ENCODE measurements around the gene MYH14.

MYH14 gene

GRCh38 chr19:50242581-50242980, 39.2 kb downstream of the MYH14 start:
- DNase-seq (ENCODE audit: extremely low read depth, insufficient read length) = peak; percentile 37
- H3K36me3 ChIP-seq (ENCODE audit: control insufficient read depth, insufficient read depth, low read length) = no peaks in the 10 kb centered on the region
- H3K4me3 ChIP-seq (replicated peaks; ENCODE audit: low read depth, low read length) = no peak overlapping the region
- TF ChIP-seq, protein P1, sequence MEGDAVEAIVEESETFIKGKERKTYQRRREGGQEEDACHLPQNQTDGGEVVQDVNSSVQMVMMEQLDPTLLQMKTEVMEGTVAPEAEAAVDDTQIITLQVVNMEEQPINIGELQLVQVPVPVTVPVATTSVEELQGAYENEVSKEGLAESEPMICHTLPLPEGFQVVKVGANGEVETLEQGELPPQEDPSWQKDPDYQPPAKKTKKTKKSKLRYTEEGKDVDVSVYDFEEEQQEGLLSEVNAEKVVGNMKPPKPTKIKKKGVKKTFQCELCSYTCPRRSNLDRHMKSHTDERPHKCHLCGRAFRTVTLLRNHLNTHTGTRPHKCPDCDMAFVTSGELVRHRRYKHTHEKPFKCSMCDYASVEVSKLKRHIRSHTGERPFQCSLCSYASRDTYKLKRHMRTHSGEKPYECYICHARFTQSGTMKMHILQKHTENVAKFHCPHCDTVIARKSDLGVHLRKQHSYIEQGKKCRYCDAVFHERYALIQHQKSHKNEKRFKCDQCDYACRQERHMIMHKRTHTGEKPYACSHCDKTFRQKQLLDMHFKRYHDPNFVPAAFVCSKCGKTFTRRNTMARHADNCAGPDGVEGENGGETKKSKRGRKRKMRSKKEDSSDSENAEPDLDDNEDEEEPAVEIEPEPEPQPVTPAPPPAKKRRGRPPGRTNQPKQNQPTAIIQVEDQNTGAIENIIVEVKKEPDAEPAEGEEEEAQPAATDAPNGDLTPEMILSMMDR (IDR thresholded peaks at IDR 0.05; ENCODE audit: insufficient read depth, low read length, poor library complexity, severe bottlenecking) = no peak
- no peaks in the 10 kb centered on the region for H3K27me3 ChIP-seq (replicated peaks; ENCODE audit: control insufficient read depth, insufficient read depth, low read length)

- TF ChIP-seq, protein P1 (IDR thresholded peaks at IDR 0.05; ENCODE audit: insufficient read depth, low read length, poor library complexity, severe bottlenecking) = no peak
- H3K4me3 ChIP-seq (replicated peaks; ENCODE audit: low read depth, low read length) = no peak overlapping the region
- H3K27me3 ChIP-seq (replicated peaks; ENCODE audit: control insufficient read depth, insufficient read depth, low read length) = no peaks in the 10 kb centered on the region; the same call in 1 of the 2 replicates
- DNase-seq (ENCODE audit: extremely low read depth, insufficient read length) = no peak
- no peaks in the 10 kb centered on the region for H3K36me3 ChIP-seq (ENCODE audit: control insufficient read depth, insufficient read depth, low read length)
These were observed 41.3 kb downstream of the MYH14 start for GRCh38 chr19:50244695-50245094.

DNA sequence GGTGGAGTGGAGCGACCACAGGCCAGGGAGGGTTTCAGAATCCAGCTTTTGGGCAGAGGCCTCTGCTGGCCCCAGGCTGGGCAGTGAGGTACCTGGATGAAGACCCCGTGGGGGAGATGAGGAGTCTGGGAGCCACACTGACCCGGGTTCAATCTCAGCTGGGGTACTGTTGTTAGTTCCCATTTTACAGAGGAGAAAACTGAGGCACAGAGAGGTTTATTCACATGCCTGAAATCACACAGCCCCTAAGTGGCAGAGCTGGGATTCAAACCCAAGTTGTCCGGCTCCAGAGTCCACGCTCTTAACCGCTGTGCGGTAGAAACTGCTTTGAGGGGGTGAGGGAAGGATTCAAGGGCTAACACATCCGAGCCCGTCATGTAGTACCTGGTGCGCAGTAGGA, 45.0 kb downstream of the MYH14 start:
- no peak for DNase-seq (ENCODE audit: extremely low read depth, insufficient read length)
- H3K36me3 ChIP-seq (ENCODE audit: control insufficient read depth, insufficient read depth, low read length) = no peaks in the 10 kb centered on the region
- TF ChIP-seq, protein P1 (IDR thresholded peaks at IDR 0.05; ENCODE audit: insufficient read depth, low read length, poor library complexity, severe bottlenecking) = no peak
- H3K27me3 ChIP-seq (replicated peaks; ENCODE audit: control insufficient read depth, insufficient read depth, low read length) = no peaks in the 10 kb centered on the region; the same call in 1 of the 2 replicates
- H3K4me3 ChIP-seq (replicated peaks; ENCODE audit: low read depth, low read length) = no peak overlapping the region

GRCh38 chr19:50248826-50249225, 45.4 kb downstream of the MYH14 start:
- H3K4me3 ChIP-seq (replicated peaks; ENCODE audit: low read depth, low read length) = no peak overlapping the region
- no peaks in the 10 kb centered on the region for H3K36me3 ChIP-seq (ENCODE audit: control insufficient read depth, insufficient read depth, low read length)
- DNase-seq (ENCODE audit: extremely low read depth, insufficient read length) = no peak
- TF ChIP-seq, protein P1 (IDR thresholded peaks at IDR 0.05; ENCODE audit: insufficient read depth, low read length, poor library complexity, severe bottlenecking) = no peak
- no peaks in the 10 kb centered on the region; the same call in 1 of the 2 replicates for H3K27me3 ChIP-seq (replicated peaks; ENCODE audit: control insufficient read depth, insufficient read depth, low read length)

GRCh38 chr19:50249636-50250035, 46.2 kb downstream of the MYH14 start:
- H3K27me3 ChIP-seq (replicated peaks; ENCODE audit: control insufficient read depth, insufficient read depth, low read length) = no peaks in the 10 kb centered on the region; the same call in 1 of the 2 replicates
- H3K36me3 ChIP-seq (ENCODE audit: control insufficient read depth, insufficient read depth, low read length) = no peaks in the 10 kb centered on the region
- no peak for DNase-seq (ENCODE audit: extremely low read depth, insufficient read length)
- H3K4me3 ChIP-seq (replicated peaks; ENCODE audit: low read depth, low read length) = no peak overlapping the region
- TF ChIP-seq, protein P1 (IDR thresholded peaks at IDR 0.05; ENCODE audit: insufficient read depth, low read length, poor library complexity, severe bottlenecking) = no peak
